NCI-H128 (cell line): Measurements from ENCODE around the gene MST1R.
"Not testable (repeated sequence)": the region's sequence is repeated elsewhere in the genome, so short reads cannot be mapped to it uniquely, and the experiment has no call there.

Experiments used
- DNase-seq: peaks from one replicate; lab custom pipeline; 2025; ENCODE audit not compliant: unreplicated experiment; lab: John Stamatoyannopoulos, UW

The MST1R gene

DNA sequence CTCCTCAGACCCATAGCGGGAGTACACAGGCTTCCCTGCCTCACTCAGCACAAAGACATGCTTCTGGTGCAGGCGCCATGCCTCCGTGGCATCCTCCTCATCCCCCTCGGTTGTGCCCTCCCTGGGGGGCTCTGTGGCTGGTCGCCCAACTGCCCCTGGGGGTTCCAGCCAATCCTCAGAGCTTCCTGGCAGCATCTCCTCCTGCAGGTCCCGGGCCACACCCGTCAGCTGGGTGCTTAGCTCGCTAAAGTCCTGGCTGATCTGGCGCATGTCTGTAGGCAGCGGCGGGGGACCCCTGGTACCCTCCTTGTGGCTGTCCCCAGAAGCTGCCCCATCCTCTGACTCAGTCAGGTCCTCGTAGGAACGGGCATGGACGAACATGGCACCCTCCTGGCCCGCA lies 7.9 kb upstream of the MST1R start:
- DNase-seq, result no peak

DNA sequence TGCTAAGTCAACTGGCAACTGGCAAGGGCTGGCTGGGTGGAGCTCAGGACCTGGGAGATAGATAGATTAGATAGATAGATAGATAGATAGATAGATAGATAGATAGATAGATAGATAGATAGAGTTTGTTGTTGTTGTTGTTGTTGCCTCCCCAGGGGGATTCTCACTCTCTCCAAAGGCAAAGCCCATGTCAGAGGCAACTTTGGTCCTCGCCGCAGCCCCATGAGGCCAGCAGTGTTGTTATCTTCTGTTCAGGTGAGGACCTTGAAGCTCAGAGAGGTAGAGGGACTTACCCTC lies 7.4 kb upstream of the MST1R start:
- DNase-seq, result no peak

DNA sequence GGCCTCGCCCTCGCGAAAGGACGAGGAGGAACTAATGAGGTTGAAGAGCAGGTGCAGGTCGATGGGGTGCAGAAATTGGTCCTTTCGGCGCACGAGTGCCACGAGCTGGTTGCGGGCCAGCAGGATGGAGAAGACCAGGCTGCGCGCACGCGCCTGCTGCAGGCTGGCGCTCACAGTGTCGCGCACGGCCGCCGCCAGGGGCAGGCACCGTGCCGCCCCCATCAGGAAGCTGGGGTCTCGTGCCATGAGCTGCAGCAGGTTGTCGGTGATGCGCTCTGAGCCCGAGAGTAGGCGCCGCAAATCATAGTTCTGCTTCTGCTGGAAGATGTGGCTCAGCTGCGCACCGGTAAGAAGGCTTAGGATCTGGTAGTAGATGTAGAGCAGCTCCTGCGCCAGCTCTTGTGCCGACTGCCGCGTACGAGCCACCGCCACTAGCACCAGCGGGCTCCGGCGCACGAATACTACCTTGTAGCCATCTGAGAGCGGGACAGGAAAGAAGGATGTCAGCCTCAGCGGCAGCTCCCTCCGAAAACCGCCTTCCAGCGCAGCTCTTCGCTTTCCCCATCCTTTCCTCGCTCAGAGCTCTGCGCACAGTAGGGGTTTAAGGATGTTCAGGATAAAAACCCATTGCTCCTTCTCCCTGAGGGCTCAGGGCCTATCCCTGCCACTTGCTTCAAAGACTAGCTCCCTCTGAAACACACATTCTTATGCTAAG lies 6.9 kb upstream of the MST1R start:
- no peak for DNase-seq

DNA sequence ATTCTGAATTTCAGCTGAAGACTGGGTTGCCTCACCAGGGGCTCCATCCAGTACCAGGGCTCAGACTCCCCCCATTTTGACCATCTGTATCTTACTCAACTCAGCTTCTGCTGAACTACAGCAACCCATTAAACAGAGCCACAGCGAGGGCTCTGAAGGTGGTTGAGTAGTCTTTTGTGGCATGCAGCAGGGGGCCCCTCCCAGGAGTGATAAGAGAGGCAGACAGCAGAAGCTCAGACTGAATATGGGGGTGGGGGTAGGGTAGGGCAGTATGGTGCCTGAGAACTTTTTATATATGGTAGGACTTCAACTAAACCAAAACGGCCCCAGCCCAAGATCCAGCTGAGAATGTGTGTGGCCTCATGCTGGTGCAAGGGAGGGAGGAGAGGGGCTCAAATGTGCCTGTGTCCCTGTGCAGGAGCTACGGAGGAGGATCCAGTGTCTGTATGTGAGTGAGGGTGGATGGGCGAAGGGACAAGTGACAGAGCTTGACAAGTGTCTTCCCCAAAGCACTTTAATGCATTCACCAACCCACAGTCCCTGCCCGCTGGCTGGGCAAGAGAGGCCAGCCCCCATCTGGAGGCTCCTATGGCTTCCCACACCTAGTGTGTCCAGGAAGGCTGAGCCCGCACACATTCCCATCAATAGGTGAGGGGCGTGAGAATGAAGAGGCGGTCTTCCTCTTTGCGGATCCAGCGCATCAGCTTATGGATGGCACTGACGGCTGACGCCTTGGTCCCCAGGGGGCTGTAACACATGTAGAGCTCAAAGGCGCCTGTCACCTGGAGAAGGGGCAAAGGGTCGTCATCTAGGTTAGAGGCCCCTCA lies 4.9 kb upstream of the MST1R start:
- DNase-seq, result no peak

DNA sequence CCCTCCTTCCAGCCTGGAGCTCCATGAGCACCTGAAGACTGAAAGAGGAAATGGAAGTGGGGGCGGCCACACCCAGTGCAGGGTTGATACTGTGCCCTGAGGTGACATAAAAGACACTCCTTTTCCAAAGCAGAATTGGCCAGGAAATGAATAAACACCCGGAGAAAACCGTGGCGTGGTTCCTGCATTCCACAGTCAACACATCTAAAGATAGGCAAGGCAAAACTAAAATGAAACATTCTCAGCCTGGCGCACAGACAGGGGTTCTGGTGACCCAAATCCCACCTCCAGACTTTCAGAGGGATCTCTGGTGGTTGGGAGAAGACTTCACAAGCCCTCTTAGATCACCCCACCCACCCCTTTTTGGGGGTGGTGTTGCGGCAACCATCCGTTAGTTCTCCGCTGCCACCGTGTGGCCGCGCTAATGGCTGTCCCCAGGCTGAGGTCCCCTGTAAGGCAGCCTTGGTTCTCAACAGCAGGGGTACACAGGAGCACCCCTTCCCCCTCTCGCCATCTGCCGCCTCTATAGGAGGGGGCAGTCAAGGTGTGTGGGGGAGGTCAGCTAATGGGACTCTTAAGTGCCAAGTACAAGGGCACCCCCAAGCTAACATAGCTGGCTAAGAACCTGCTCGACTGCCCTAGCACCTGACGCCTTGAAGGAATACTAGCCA lies 2.5 kb upstream of the MST1R start:
- no peak for DNase-seq

DNA sequence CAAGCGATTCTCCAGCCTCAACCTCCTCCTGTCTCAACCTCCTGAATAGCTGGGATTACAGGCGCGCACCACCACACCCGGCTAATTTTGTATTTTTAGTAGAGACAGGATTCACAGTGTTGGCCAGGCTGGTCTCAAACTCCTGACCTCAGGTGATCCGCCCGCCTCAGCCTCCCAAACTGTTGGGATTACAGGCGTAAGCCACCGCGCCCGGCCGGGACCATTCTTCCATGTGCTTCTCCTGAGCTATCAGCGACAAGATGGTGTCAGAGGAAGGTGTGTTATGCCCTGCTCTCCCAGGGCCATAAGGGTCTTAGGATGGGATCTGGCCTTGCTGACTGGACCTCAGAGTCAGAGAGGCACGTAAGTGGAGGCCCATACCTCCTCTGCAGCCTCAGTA lies 775 bp upstream of the MST1R start:
- not testable (repeated sequence) for DNase-seq

DNA sequence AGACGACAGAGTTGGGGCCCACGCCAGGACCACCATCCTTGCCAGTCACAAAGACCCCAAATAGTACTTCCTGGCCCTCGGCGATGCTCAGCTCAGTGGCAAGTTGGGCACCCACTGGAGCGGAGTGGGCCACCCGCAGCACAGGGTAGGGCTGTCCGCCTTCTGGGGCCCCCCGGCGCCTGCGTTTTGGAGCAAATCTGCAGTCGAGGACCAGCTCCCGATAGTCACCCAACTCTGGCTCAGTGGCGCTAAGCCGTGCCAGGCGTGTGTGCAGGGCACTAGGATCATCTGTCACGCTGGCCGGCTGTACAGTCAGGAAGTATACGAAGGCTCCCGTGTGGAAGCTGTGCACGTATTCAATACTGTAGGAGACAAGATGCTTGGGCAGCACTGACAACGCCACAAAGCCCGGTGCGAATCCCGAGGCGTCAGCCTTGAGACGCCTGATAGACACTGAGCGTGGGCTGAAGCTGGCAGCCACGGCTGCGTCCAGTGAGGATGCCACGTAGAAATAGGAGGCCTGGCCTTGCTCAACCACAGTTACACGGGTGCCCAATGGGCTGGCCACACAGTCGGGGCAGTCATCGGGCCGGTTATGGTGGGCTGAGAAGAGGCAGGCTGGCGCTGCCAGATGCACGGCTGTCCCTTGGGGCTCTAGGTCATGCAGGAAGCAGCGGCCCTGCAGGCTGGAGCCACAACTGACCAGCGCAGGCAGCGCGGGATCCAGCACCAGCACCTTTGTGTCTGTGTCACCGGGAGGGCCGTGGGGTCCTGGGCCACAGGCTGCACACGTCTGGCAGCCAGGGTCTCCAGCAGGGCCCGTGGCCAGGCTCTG lies 945 bp downstream of the MST1R start:
- no peak for DNase-seq

DNA sequence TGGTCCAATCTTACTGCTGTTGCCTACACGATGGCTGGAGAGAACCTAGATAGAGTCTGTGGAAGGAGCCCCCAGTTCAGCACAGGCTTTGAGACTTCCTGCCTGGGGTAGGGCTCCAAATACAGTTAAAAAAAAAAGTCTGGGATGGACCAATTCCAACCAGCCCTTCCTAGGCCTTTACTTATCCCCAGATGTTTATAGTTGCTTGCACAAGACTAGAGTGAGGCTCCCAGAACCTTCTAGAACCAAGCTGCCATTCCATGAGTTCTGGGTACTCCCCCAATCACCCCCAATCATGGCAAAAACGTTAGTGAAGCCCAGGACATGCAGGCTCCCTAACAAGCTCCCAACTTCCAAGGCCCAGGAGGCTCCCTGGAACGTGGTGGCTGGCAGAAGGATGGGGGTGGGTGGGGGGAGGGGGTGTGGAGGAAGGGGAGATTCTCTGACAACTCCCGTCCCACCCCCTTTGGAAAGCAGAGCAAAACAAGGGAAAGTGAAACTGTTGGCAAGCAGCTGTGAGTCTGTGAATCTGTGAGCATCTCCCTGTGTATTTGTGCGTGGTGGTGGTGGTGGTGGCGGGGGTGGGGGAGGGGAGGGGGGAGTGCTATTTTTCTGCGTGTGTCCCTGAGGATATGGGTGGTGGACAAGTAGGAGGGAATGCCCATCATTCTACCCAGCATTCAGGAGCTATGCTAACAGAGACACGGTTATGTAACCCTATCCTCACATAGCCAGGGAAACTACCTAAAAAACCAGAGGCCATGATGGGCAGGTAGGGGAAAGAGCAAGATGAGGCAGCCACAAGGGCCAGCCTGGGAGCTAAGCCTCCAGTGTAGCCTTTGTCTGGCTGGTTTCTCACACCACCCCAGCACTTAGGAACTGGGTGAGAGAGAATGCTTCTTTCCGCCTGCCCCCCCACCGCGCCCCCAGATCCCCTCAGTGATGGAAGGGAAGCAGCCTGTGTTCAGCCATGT lies 2.0 kb downstream of the MST1R start:
- no peak for DNase-seq

DNA sequence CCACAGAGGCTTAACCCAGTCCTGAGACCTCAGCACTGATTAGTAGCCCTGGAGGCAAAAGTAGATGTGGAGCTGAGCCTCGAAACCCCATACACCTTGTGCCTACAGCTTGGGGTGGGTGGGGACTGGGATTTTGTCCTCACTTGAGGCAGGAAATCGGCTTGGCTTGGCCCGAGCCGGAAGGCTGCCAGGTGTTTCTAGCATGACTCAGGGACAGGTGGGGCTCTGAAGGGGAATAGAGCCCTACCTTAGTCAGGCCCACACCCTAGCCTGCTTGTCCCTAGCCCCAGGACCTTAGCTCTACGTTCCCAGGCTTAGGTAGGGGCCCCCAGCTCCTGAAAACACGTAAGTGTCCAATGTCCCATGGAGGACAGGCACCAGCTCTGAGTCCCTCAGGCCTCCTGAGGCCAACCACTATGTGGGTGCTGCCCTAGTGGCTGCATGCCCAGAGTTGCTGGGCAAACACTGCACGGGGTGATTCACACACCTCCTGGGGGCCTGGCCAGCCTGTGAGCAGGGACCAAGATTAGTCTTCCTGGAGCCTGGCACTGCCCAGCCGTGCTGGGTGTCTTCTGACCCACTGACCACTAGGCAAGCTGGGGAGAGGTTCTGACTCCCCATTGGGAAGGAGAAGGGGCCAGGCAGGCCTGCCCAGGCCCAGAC lies 3.1 kb downstream of the MST1R start:
- DNase-seq, result no peak

DNA sequence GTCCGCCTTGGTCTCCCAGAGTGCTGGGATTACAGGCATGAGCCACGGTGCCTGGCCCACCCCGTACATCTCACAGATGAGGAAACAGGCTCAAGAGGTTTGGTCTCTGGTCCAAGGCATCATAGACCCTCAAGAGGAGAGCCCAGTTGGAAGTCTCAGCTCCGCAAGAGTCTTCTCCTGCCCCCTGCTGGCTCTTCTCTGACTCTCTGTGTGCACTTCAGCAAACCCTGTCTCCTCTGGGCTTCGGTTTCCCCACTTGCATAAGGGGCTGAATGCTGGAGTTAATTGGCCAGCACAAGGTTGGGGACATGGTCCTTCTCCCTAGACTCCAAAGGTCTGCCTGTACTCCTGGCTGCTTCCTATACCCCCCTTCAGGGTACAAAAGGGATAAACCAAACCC lies 3.9 kb downstream of the MST1R start:
- DNase-seq, result no peak

DNA sequence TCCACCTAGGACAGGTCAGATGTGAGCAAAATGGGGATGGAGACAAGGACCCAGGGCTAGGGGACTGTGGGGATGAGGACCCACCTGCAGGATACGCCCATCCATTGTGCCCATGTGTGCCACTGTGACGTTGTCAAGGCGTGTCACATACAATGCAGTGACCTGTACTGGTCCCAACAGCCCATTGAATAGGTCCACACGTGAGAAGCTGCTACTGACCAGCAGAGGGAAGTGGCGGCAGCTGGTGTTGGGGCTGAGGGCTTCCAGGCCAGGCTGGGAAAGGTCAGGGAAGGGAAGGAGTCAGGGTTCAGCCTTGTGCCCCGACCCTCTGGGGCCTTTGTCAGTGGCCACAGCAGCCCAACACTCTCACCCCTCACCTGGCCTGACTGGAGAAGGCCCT lies 4.7 kb downstream of the MST1R start:
- no peak for DNase-seq

DNA sequence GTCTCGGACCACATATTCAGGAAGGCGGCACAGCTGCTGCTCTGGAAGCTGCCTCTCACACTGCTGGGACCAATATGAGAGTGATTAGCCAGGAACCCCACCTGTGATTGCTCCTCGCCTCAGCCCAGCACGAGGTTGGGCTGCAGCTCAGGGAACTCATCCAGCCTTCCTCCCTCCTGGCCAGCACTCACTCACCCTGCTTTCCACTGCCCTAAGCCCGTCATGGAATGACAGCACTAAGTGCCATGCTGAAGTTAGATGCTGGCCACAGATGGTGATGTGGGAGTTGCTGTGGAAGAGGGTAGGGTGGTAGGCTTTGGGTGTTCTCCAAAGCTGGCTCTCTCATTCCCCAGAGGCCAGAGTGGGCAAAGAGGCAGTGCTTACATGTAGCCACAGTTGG lies 7.3 kb downstream of the MST1R start:
- DNase-seq, result no peak

DNA sequence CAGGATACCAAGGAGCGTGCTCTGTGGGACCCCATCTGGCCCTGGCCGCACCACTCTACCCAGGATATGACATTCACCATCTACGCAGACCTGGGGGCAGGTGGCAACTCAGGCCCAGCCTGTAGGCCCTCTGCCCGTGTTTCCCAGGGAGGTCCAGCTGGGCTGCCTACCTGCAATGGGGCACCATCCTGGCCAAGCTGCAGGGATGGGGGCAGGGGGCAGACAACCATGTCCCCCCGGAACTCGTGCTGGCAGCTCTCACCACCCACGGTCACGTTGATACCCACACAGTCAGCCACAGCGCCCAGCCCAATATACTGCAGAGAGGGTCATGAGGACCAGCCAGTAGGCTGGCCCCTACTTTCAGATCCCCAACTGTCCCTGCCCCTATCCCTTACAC lies 7.9 kb downstream of the MST1R start:
- DNase-seq, result no peak

DNA sequence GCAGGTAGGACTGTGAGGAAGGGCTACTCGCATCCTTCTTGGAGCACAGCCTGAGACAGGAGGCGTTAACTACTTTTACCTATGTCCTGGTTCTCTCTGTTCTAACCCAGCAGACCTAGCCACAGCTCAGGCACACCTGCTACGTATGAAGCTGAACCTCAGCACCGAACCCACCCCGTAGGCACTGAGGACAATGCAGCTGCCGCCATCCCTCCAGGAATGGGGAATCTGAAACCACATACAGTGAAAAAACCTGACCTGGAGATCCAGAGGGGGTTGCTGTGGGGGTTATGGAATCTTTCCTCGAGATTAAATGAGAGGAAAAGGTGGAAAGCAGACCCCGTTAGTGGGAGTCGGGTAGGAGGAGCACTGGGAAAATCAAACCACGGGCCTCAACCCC lies 14.4 kb downstream of the MST1R start:
- no peak for DNase-seq

DNA sequence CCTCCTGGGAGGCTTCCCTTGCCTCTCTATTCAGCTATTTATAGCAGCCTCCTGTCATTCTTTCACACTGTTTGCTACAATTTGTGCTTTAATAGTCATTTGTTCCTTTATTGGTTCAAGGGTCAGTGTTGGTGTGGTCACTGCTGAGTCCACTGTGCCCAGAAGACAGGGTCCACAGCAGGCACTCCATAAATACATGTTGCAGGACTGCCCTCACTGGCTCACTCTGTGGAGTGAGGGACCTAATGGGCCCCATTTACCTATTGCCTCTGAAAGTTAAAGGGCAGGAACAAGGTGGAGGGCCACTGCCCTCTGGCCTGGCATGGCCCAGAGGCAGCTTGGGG lies 16.8 kb downstream of the MST1R start:
- DNase-seq, result no peak

DNA sequence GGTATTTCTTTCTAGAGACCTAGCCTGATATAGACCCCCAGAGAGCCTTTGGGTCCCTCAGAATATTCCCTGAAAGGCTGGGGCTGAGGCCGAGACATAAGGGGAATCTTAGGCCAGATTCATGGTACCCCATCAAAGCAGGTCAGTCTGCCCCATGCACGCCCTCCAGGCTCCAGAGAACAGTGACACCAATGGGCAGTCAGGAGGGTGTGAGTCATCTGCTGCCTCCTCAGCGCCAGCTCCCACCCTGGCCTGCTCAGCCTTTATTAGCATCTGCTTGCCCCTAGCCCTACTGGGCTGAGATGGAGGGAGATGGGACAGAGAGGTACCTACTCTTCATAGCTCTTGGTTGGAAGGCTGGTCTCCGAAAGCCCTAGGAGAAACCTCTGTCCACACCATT lies 19.7 kb downstream of the MST1R start:
- DNase-seq, result no peak

DNA sequence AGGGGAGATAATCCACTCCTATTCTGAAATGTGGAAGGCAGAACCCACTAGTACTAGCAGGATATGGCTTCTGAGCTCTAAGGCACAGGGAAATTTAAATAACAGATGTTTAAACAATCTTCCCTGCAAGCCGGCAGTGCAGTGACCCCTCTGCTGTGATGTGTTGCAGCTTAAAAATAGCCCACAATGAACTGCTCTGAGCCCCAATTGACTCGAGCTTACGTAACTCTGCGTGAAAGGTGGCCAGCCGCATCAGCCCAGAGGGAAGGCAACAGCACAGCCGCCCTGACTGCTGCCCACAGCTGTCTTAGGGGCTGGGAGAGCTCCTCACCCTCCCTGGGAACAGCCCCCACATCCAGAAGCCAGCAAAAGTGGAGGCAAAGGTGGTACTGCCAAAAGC lies 21.5 kb downstream of the MST1R start:
- DNase-seq, result no peak

DNA sequence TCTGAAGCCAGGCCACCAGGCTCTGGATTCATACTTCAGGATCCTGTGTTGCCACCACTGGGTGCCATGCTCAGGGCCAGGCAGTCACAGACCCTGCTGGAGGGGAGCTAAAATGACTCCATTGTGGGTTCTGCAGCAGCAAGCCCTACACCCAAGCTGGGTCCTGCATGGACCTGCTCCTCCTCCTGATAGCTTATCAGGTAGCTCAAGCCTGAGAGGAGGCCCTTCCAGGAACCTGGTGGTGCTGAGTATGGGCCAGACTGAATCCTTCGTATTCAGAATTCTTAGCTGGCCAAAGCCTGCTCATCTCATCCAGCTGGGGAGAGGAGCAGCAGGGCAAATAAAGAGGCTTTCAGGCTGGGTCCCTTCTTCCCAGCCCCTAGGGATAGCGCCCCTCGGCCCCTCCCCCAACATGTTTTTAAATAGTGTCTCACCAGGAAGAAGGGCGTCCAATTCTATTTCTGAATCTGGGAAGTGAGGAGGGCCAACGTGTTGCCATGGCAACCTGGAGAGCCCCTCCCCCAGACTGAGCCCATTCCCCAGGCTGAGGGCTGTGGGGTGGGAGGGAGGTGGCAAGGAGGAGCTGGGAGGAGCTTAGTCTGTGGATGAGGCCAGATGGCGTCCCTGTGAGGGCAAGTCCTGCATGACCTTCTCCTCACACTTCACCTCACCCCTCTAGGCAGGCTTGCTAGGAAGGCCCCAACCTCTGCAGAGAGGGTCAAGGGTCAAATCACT lies 22.9 kb downstream of the MST1R start:
- no peak for DNase-seq

DNA sequence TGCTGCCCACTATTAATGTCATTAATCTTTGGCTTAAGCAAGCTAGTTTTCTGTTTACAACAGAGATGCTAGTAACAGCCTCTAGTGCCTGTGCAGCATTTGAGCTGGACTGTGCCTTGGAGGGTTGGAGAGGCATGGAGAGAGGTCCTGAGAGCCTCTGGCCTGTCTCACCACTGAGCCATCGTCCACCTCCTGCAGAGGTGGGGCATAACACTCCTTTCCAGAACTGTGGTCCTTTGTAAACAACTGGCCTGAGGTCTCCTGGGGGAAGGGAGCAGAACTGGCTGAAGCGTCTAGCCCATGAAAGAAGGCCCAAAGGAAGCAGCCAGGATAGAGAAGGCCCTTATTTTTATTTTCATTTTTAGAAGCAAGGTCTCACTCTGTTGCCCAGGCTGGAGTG lies 24.0 kb downstream of the MST1R start:
- DNase-seq, result no peak
